HepG2 (cell line): Measurements from ENCODE around the gene GNG12. TPM values are rescaled to one million over a fixed set of nuclear protein-coding genes. Genes with fewer than 3 reads are reported as not detected.

Source experiments
- CBFB ChIP-seq: sonication (generic); formaldehyde crosslinking; IDR thresholded peaks from 2 replicates; pipeline ENCODE4 v1.4.0; 2020; ENCODE audit warnings: missing genetic modification reagents
- PPARG ChIP-seq: conservative IDR thresholded peaks from 2 replicates; pipeline ENCODE4 v1.6.1; 2016; ENCODE audit warnings: missing biosample characterization, missing genetic modification reagents
- SRSF9 ChIP-seq: fragments of 200-400 bp; formaldehyde crosslinking; IDR thresholded peaks from 2 replicates; pipeline ENCODE4 v1.6.1; 2018; ENCODE audit warnings: borderline replicate concordance, mild to moderate bottlenecking, low read depth, low read length; ENCODE audit not compliant: insufficient read depth, poor library complexity, severe bottlenecking
- YEATS4 ChIP-seq: sonication (generic); formaldehyde crosslinking; IDR thresholded peaks from 2 replicates; pipeline ENCODE4 v1.4.0; 2020; ENCODE audit warnings: missing genetic modification reagents, borderline replicate concordance
- ZNF256 ChIP-seq: sonication (generic); formaldehyde crosslinking; conservative IDR thresholded peaks from 2 replicates; pipeline ENCODE4 v1.4.0; 2020; ENCODE audit warnings: missing genetic modification reagents
- ZNF333 ChIP-seq: sonication (generic); formaldehyde crosslinking; IDR thresholded peaks from 2 replicates; pipeline ENCODE4 v1.4.0; 2020; ENCODE audit warnings: mild to moderate bottlenecking, missing genetic modification reagents, borderline replicate concordance
- ZNF44 ChIP-seq: sonication (generic); formaldehyde crosslinking; IDR thresholded peaks from 2 replicates; pipeline ENCODE4 v1.5.1; 2020; ENCODE audit warnings: mild to moderate bottlenecking, missing genetic modification reagents
- ZNF607 ChIP-seq: sonication (generic); formaldehyde crosslinking; IDR thresholded peaks from 2 replicates; pipeline ENCODE4 v1.5.1; 2020; ENCODE audit warnings: missing genetic modification reagents, mild to moderate bottlenecking, borderline replicate concordance
- ZNF652 ChIP-seq: IDR thresholded peaks from 2 replicates; pipeline ENCODE4 v1.6.1; 2016; ENCODE audit warnings: low read depth, borderline replicate concordance
- polyA plus RNA-seq, 8 experiments: library from polyadenylated mRNA; depleted of rRNA in 3 of 8; stranded (reverse) in 7 of 8; unstranded in 1 of 8; fragments of >200 nt; fragmentation: Illumina TruSeq in 4 of 8; extraction: Trizol in 4 of 8; gene quantifications; 2 replicates each; pipeline versions ENCODE4 v1.2.1 to v1.2.3, GENCODE V29; 2011 to 2016; ENCODE audit warnings: low read depth in 4 of 8, missing spikeins in 1 of 8, mixed read lengths in 1 of 8; ENCODE audit not compliant: insufficient read depth in 1 of 8
- total RNA-seq, 5 experiments: library from RNA; depleted of rRNA; stranded (reverse); fragments of >200 nt; fragmentation: Illumina TruSeq; extraction: Trizol; gene quantifications; 2 replicates each; pipeline ENCODE4 v1.2.3, GENCODE V29; 2016; ENCODE audit warnings: low read depth in 1 of 5
- TF ChIP-seq, protein P1 (sequence below): sonication (generic); formaldehyde crosslinking; IDR thresholded peaks from 2 replicates; pipeline ENCODE4 v1.4.0; 2020; ENCODE audit warnings: missing genetic modification reagents
- TF ChIP-seq, protein P2 (sequence below): sonication (generic); formaldehyde crosslinking; IDR thresholded peaks from 2 replicates; pipeline ENCODE4 v1.4.0; 2020; ENCODE audit warnings: low read depth, mild to moderate bottlenecking, missing genetic modification reagents

GNG12 gene
- total and polyA plus RNA-seq, 2 of the 13 experiments (the other 11 are each of a cell fraction or from before 2014, with no cell fraction given): 0.11 TPM

DNA sequence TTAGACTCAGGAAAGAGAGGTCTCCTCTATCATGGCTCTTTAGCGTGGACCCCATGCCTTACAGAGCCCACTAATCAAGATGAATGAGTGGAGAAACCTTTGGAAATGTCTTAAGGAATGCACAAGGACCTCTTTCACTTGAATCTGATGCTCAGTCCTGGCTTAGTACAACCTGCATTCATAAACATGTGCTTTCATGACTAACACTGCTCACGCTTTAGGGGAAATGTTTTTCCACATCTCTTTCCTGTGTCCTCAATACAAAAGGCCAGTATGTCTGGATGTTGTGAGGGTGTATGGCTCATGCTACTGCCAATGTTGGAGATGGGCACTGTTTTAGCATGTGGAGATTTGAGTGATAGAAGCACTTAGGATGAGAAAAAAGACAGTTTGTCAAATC is 14.2 kb upstream of the GNG12 start (continued):
- TF ChIP-seq, protein P1, sequence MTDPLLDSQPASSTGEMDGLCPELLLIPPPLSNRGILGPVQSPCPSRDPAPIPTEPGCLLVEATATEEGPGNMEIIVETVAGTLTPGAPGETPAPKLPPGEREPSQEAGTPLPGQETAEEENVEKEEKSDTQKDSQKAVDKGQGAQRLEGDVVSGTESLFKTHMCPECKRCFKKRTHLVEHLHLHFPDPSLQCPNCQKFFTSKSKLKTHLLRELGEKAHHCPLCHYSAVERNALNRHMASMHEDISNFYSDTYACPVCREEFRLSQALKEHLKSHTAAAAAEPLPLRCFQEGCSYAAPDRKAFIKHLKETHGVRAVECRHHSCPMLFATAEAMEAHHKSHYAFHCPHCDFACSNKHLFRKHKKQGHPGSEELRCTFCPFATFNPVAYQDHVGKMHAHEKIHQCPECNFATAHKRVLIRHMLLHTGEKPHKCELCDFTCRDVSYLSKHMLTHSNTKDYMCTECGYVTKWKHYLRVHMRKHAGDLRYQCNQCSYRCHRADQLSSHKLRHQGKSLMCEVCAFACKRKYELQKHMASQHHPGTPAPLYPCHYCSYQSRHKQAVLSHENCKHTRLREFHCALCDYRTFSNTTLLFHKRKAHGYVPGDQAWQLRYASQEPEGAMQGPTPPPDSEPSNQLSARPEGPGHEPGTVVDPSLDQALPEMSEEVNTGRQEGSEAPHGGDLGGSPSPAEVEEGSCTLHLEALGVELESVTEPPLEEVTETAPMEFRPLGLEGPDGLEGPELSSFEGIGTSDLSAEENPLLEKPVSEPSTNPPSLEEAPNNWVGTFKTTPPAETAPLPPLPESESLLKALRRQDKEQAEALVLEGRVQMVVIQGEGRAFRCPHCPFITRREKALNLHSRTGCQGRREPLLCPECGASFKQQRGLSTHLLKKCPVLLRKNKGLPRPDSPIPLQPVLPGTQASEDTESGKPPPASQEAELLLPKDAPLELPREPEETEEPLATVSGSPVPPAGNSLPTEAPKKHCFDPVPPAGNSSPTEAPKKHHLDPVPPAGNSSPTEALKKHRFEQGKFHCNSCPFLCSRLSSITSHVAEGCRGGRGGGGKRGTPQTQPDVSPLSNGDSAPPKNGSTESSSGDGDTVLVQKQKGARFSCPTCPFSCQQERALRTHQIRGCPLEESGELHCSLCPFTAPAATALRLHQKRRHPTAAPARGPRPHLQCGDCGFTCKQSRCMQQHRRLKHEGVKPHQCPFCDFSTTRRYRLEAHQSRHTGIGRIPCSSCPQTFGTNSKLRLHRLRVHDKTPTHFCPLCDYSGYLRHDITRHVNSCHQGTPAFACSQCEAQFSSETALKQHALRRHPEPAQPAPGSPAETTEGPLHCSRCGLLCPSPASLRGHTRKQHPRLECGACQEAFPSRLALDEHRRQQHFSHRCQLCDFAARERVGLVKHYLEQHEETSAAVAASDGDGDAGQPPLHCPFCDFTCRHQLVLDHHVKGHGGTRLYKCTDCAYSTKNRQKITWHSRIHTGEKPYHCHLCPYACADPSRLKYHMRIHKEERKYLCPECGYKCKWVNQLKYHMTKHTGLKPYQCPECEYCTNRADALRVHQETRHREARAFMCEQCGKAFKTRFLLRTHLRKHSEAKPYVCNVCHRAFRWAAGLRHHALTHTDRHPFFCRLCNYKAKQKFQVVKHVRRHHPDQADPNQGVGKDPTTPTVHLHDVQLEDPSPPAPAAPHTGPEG: no peak
- TF ChIP-seq ZNF44 (CRISPR knock-in tag) (no peak), CBFB (CRISPR knock-in tag) (no peak), YEATS4 (CRISPR knock-in tag) (no peak), ZNF652 (no peak), ZNF256 (CRISPR knock-in tag) (no peak), ZNF607 (CRISPR knock-in tag) (no peak), SRSF9 (no peak), PPARG (CRISPR knock-in tag) (no peak), ZNF333 (CRISPR knock-in tag) (no peak)
- TF ChIP-seq, protein P2, sequence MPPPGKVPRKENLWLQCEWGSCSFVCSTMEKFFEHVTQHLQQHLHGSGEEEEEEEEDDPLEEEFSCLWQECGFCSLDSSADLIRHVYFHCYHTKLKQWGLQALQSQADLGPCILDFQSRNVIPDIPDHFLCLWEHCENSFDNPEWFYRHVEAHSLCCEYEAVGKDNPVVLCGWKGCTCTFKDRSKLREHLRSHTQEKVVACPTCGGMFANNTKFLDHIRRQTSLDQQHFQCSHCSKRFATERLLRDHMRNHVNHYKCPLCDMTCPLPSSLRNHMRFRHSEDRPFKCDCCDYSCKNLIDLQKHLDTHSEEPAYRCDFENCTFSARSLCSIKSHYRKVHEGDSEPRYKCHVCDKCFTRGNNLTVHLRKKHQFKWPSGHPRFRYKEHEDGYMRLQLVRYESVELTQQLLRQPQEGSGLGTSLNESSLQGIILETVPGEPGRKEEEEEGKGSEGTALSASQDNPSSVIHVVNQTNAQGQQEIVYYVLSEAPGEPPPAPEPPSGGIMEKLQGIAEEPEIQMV: no peak
